HG03175 (cell line): ENCODE data around the gene GDF10.

ENCODE experiments used
- ATAC-seq: cut with Tn5 transposase; IDR thresholded peaks from one replicate; pipeline ENCODE4 v1.9.1; 2021; ENCODE audit warnings: mild to moderate bottlenecking, moderate library complexity; ENCODE audit not compliant: unreplicated experiment

GDF10 gene

DNA sequence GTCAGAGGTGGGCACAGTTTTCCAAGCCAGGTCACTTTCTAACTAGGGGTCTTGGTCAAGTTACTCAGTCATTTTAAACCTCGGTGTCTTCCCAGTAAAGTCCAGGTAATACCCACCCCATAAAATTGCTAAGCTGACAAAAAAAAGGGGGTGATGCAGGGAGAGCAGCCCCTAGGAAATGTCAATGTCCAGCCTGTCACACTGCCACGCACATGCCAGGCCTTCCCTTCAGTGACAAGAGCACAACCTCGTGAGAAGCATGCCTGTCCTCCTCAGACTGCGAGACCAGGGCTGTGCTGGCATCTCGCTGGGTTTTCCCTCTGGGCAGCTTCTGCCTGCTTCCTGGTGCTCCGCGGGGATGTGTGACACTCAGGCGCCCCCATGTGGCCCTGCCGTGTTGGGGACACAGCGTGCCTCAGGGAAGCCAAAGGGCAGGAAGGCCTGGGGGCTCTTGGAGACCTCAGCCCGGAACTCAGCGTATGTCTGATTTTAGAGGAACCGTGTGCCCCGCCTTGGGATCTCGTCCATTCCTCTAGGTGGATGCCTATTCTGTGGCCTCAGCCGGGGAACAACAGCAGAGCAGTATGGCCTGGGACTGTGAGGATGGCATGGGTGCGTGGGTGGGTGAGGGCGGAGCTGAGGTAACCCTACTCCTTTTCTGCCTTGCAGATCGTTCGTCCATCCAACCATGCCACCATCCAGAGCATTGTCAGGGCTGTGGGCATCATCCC, 12.1 kb downstream of the GDF10 start:
- peak; percentile 66 for ATAC-seq

DNA sequence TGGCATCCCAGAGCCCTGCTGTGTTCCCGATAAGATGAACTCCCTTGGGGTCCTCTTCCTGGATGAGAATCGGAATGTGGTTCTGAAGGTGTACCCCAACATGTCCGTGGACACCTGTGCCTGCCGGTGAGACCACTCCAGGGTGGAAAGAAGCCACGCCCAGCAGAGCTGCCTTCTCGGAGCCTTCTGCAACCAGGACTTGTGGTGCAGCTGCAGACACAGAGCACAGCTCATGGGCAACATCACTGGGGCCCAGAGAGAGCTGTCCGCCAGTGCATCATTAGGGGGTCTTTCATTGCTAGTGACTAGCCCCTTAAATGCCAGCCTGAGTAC, 12.6 kb downstream of the GDF10 start:
- no peak for ATAC-seq

DNA sequence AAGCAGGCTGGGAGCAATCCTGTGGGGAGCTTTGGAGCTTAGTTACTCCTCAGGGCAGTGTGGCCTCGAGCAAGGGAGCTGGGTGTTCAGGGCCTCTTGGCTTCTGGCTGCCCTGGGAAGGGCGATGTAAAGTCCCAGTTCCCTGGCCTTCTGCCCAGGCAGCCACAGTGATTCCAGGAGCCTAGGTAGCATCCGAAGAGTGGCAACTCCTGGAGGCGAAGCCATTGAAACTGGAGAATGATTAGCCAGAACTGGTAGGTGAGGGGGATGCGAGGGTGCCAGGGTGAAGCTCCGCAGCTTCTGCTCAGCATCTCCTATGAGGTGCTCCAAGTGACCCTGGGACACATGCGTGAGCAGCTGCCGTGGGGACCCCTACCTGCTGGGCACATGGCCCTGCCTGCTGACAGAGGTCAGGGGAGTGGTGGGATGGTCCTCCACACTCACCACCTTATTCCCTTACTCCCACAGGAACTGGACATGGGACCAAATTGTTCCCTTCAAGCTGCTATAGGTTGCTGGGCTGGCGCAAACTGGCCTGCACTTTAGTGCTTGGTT, 14.5 kb downstream of the GDF10 start:
- no peak for ATAC-seq

DNA sequence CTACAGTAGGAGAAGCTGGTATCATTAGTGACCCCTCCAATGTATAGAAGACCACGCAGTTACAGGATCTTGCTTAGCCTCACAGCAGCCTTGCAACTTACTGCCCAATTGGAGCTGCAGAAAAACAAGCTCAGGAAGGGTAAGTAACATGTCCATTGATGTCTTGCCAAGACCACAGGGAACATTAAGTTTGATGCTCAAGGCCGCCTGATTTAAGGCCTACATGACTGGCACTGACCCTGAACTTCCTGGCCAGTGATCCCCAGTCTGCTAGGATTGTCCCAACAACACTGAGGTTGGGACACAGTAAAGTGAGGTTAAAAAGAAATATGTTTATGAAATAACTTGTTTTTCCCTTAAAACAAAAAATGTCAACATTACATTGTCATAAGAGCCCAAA, 15.4 kb downstream of the GDF10 start:
- ATAC-seq: no peak

DNA sequence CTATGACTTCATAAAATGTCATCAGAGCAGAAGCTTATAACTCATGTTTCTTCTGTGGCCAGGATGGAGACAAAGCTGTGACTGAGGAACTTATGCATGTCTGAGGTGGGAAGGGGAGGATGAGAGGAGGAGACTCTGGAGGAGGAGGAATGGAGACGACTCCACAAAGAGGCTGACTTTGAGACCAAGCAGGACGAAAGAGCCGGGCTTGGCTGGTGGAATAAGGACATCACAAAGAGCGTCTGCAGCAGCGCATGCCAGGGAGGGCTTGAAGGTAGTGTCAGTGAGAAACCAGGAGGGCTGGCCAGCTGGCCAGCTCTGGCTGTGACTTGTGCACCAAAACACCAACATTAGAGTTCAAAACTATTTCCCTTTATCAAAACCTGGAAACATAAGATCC, 16.1 kb downstream of the GDF10 start:
- ATAC-seq: no peak

DNA sequence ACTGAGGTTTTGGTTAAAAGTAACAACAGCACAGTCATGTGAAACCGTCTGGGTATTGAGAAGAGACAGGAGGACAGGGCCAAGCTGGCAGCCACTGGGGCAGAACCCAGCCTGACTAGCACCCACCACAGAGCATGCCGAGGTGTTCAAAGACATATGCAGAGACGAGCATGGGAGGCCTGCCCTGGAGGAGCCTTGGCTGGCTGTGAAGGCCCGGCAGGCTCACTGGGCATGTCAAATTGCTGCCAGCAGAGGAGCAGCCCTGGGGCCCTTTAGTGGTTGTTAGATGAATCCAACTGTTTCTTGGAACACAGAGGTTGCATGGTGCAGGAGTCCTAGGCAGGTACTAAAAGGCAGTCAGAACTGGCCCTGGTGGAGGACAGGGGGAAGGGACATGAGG, 17.3 kb downstream of the GDF10 start:
- no peak for ATAC-seq

DNA sequence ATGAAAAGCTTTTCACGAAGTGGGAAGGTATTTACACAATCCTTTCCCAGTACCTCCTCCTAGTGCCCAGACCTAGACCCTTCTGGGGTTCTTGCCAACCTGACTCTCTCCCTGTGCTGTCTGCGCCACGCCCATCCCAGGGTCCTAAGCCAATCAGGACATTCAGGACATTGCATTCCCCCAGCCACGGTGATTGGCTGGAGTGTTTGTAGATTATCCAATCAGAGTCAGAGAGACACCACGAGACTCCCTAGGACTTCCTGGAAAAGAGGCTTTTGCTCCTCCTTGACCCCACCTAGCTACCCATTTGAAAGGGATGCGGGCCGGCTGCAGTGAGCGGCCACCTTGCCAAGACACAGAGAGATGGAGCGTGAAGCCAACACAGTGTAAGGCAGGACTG, 18.7 kb downstream of the GDF10 start:
- ATAC-seq: no peak

DNA sequence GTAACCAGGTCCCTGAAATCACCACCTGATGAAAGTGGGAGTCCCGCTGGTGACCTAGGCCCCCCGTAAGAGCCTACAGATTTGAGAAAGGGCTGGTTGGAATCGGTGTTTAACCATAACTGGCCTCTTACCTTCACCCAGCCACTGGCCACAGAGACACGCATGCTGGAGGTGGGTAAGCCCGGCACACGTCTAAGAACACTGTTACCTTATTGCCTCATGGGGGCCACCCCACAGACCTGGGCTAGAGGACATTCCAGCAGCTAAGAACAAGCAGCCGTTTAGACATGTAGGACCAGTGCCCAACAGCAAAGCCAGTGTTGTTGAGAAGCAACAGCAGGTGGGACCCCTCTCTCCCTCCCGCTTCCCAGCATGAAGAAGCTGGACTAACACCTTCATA, 19.8 kb downstream of the GDF10 start:
- ATAC-seq: no peak

DNA sequence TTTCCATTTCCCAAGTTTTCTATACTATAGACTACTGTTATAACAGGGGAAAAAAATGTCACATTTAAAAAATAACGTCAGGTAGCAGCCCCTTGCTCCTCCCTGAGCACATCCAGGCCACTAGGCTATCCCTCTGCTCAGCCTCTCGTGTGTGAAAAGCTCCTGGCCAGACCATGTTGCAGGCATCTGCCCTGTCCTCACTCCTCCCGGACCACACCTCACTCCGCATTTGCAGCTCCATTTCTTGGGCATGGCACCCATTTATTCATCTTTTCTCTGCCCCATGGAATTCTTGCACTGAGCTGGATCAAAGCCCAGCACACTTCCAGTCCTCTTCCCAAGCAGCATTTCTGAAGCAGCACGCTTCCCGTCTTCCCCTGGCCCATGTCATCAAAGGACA, 20.8 kb downstream of the GDF10 start:
- no peak for ATAC-seq

DNA sequence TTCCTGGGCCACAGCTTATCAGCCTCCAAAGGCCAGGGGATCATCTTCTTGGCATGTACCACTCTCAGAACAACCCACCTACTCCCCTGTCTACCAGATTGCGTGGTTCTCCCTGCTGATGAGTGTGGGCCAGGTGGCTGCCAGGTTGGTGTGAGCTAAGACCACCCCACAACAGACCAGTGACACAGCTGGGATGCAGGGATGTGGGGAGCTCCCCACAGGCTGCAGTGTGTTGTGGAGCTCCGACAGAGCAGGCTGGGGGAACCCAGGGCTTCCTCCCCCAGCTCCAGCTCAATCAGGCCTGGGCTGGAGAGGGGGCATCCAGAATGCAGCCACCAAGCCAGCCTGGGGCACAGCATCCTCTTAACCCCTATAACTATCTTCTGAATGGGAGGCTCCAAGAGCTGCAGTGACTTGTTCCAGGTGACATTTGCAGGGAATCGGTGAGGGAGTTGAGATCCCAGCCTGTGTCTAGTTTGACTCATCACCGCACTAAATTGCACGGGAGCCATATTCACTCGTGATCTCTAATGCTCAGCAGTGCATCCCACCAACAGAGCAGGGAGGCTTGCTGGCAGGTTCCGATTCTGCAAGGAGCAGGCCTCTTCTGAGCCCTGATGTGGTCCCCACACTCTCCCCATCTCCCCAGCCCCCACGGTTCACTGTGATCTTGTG, 21.7 kb downstream of the GDF10 start:
- ATAC-seq: no peak

DNA sequence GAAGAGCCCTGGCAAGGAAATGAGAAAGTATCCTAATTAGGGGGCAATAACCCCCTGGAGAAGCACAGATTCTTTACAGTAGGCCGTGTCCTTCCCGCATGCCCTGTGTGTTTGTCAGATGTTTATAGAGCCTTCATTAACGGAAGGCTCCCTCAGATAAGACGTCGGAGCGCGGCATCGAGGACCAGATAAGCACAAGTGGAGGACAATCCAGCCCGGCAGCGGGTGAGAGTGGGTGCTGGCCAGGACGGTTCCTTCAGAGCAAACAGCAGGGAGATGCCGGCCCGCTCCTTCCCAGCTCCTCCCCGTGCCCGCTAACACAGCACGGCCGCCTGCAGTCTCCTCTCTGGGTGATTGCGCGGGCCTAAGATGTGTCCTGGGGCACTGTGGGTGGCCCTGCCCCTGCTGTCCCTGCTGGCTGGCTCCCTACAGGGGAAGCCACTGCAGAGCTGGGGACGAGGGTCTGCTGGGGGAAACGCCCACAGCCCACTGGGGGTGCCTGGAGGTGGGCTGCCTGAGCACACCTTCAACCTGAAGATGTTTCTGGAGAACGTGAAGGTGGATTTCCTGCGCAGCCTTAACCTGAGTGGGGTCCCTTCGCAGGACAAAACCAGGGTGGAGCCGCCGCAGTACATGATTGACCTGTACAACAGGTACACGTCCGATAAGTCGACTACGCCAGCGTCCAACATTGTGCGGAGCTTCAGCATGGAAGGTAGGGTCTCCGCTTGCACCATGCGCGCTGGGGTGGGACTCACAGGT, 22.5 kb downstream of the GDF10 start, which contains the start of gene GDF2:
GDF2 (plus strand) TSS at position 155 of the 762 bp plus-strand sequence; CDS start at position 370, 215 bp downstream.
- no peak for ATAC-seq

DNA sequence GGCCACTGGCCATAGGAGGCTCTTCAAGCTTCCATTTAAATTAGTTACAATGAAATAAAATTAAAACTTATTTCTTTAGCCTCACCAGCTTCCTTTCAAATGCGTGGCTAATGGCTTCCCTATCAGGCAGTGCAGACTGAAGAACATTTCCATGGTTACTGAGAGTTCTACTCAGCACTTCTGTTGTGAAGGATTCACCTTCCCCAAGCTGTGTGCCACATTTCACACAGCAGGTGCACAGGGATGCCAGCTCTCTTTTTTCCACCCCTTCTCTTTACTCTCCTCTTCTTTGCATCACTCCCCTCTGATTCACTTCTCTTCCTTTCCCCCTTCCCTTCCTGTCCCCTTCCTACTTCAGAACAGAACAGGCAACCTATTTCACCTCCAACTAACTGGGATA, 23.1 kb downstream of the GDF10 start:
- no peak for ATAC-seq

DNA sequence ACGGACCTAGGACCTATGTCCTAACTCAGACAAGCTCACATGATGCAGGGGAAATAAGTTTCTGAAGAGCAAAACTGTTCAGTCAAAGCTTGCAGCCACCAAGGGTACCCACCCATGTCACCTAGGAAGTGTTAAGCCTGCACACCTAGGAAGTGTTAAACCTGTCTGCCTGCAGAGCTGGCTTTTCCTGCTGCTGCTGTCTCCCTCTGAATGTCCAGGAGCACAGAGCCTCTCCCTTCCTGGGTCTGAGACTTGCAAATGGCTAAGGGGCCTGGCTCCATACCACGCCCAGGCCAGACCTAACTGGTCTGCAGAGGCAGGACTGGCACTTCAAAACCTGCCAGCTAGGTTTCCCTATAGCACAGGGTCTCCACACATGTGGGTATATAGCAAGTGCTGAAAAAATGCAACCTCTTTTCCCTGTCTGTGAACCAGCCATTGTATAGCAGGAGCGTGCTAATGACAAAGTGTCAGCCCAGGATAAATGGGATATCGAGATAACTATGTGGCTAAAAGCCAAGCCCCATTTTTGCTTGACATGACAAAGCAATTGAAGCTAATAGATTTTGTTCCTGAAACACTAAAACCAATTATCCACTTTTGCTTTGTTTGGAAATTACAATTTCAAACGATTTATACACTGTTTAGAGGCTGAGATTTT, 23.8 kb downstream of the GDF10 start:
- ATAC-seq: no peak

DNA sequence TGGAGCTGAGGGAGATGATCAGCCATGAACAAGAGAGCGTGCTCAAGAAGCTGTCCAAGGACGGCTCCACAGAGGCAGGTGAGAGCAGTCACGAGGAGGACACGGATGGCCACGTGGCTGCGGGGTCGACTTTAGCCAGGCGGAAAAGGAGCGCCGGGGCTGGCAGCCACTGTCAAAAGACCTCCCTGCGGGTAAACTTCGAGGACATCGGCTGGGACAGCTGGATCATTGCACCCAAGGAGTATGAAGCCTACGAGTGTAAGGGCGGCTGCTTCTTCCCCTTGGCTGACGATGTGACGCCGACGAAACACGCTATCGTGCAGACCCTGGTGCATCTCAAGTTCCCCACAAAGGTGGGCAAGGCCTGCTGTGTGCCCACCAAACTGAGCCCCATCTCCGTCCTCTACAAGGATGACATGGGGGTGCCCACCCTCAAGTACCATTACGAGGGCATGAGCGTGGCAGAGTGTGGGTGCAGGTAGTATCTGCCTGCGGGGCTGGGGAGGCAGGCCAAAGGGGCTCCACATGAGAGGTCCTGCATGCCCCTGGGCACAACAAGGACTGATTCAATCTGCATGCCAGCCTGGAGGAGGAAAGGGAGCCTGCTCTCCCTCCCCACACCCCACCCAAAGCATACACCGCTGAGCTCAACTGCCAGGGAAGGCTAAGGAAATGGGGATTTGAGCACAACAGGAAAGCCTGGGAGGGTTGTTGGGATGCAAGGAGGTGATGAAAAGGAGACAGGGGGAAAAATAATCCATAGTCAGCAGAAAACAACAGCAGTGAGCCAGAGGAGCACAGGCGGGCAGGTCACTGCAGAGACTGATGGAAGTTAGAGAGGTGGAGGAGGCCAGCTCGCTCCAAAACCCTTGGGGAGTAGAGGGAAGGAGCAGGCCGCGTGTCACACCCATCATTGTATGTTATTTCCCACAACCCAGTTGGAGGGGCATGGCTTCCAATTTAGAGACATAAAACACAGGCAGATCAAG, 25.6 kb downstream of the GDF10 start:
- no peak for ATAC-seq

DNA sequence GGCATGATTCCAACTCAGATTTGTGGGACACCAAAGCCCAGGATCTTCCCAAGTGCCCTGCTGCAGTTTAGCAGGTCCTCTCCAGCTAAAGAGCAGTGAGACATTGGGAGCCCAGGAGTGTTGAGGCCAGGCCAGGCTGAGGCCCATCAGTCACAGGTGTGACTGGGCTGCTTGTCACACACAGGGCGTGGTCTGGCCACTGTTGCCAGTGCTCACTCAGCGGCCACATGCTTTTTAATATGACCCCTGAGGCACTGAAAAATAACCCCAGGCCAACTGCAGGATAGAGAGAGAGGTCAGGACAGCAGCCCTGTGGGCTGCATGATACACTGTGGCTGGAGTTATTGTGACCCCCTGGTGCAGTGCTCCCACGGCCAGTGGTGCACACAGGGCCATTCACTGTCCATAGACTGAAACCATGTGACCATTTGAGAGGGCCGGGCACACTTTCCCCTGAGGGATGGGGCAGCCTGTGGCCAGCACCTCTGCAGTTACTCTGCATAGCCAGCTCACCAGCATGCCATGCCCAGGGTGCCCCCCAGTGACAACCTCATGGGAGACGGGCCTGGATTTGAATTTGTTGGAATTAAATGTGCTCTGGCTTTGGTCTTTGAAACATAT, 26.4 kb downstream of the GDF10 start:
- no peak for ATAC-seq

DNA sequence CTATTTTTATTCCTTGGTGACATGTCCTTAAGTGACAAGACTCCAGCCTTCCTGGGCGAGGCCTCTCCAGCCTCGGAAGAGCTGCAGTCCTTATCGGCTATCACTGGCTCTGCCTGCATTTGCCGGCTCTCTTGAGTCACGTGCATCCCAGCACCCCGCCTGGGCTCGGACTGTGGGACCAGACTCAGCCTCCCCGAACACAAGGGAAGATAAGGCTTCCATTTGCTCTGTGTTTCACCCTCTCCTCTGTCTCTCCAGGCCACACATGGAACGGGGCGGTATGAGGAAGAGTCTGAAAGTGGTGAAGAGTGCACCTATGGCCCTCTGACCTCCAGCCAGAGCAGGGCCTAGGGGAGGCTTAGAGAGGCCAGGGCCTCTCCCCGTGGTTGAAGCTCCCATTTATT, 26.9 kb downstream of the GDF10 start:
- no peak for ATAC-seq

DNA sequence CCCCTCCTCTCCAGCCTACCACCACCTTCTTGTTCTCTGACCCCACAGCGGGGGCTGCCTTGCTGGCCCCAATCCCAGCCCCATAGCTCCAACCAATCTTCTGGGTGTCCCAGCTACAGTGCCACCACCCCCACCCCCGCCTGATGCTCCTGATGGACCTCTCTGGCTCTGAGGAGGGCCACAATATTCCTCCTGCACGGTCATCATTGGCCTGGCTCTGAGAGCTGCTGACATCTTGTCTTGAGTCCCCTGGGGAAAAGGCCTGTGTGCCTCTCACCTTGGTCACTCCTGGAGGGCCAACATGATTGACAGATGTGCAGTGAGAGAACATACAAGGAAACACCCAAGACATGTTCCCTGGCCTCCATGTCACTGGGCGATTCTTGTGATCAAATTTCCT, 29.9 kb downstream of the GDF10 start:
- ATAC-seq: no peak

DNA sequence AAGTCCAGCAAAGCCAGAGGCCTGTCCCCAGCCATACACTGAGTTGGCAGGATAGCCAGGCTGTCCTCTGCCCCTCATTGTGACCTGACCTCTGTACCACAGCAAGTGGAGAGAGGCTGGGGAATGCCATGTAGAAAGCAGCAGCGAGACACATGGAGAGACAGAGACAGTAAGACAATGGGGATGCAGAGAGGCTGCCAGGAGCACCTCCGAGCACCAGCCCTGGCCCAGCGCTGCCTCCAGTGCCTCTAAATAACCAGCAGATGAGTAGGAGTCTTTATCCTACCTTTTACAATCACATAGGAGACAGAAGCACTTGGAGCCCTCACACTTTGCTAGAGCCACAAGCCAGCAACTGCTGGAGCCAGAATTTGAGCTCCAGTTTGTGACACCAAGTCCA, 30.4 kb downstream of the GDF10 start:
- no peak for ATAC-seq

DNA sequence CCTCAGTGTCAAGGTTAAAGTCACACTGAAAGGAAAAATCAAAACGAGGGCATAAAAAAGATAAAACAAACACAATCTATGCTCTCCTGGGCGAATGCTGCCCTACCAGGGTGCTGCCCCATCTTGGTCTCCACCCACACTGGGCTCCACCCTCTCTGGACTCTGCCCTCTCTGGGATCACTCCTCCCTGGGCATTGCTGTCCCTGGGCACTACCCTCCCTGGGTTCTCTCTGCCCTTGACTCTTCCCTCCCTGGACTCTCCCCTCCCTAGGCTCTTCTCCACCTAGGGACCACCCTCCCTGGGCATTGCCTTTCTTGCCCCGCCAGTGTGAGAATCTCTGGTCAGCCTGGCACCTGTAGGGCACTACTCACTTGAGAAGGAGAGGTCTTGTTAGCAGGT, 30.8 kb downstream of the GDF10 start:
- ATAC-seq: no peak

DNA sequence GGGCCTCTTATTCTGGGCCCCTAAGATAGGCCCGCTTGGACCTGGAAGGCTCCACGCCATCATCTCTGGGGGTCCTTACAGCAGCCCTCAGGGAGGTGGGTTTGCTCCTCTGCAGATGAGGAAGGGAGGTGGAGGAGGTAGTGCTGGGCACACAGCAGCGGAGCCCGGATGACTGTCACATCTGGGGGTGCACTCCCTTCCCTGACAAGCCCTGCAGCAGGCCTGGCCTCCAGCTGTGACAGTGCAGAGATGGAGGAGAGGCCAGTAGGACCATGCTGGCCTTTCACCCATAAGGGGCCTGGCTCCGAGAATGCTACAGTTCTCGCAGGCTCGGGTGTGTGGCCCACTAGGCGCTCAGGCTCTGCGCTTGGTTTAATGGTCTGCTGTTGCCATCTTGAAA, 31.5 kb downstream of the GDF10 start:
- ATAC-seq: no peak
